GM18526 (cell line): ENCODE measurements around the gene DMPK.

Experiments used
- POLR2A ChIP-seq: IDR thresholded peaks from 3 replicates; pipeline ENCODE4 v1.6.1; 2011; ENCODE audit not compliant: insufficient read length; ENCODE audit errors: extremely low read depth

The DMPK gene

GRCh38 chr19:45819769-45820168 is 37.5 kb upstream of the DMPK start:
- TF ChIP-seq POLR2A = no peak

DNA sequence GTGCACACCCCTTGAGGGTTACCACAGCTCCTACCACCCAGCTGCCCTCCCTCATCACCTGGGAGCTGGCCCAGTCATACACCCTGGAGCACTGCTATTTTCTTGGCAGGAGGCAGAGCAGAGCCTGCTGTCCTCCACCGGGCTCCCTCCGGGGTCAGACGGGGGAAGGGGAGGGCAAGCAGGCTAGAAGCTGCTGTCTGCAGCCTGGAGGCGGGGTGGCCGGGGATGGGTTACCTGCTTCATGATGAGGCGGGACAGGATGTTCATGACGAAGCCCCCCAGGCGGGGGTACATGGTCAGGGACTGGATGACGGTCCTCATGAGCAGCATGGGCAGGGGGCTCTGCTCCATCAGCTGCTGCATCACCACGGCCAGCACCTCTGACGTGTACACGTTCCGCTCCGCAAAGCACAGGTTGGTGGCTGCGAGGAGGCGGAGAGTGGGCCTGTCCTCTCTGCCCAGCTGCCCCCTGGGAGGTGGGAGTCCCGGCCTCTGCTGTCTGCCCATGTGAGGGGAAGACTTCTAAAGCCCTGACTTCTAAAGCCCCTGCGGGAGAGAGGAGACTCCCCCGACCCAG is 35.5 kb upstream of the DMPK start:
- no peak for TF ChIP-seq POLR2A

DNA sequence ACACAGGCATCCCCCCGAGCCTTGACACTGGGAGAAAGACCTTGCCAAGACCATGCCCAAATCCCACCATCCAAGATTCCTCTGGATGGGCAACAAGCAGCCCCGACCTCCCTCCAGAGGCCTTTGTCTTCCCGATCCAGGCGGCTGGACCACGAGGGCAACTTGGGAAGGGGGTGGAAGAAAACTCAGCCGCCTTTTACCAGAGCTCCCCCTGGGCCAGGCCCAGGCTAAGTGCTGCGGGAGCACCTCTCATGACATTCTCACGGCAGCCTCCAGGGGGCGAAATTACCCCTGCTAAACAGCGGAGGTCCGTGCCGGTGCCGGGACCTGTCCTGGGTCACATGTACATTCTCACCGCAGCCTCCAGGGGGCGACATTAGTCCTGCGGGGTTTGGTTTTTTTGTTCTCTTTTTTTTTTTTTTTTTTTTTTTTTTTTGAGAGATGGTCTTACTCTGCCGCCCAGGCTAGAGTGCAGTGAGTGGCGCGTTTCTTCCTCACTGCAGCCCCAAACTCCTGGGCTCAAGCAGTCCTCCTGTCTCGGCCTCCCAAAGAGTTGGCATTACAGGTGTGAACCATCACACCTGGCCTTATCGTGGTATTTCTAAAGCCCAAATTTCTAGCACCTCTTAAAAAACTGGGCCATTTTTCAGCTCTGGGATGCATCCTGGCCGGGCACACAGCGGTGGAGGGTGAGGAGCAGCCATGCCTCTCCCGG is 34.9 kb upstream of the DMPK start:
- TF ChIP-seq POLR2A = no peak

DNA sequence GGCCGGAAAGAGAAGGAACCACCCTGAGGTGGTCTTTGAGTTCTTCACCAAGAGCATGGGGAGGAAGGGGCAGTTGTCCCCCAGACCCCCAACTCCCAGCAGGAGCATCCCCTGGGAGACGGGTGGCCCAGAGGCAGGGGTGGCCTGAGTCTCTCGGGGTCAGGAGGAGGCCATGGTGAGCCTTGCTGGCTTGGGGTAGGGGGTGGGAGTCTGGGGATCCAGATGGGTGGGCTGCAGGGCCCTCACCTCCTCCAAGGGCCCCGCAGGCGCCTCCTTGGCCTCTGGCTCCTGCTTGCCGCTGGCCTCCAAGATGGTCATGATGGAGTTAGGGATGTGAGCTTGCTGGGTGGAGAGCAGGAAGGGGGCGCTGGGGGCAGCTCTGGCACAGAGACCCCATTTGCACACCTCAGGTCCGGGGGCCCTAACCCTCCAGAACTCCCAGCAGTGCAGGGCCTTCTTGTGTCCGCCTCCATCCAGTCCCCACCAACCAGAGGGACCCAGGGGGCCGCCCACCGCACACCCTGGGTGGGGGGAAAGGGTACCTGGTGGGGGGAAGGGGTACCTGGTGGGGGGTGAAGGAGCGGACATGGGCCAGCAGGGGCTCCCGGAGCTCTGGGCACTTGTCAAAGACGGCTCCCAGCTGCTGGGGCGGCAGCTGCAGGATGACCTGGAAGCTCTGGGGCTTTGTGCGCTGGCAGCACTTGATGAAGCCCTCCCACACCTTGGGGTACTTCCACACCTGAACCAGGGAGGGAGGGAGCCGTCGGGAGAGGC is 34.1 kb upstream of the DMPK start:
- no peak for TF ChIP-seq POLR2A

DNA sequence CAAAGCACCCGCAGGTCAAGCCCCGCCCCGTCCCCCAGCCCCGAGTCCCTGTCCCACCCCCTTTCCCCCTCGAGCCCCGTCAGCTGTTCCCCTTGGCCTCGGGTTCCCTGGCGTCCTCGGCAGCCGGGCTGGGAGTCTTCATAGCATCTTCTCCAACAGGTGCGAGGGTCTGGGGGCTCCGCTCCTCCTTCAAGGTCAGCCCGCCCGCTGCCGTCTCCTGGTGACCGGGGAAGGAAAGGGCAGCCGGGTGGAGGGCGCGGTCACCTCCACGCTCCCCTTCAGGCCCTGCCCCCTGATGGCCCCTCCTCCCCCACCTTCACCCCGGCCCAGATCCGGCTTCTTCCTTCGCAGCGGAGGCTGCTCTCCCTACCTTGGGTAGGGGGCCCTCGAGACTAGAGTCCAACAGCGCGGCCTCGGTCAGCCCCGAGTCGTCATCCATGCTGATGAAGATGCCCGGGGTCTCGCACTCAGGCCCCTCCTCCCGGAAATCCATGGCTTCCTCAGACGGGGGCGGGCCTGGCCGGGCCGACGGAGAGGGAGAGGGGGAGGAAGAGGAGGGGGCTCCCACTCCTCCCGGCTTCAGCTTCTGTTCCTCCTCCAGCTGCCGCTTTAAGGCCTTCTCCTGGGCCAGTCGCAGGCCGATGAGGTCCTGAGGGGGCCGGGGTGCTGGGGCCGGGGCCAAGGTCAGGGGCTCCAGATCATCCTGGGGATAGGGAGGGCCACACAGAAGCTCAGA is 33.4 kb upstream of the DMPK start:
- TF ChIP-seq POLR2A = no peak

GRCh38 chr19:45814851-45815480 is 32.7 kb upstream of the DMPK start, which contains the start of gene RSPH6A:
TSS of gene RSPH6A (minus strand) at chr19:45815308. CDS start at chr19:45815176, 132 bp downstream.
- TF ChIP-seq POLR2A = no peak

GRCh38 chr19:45814166-45814780 is 32.0 kb upstream of the DMPK start:
- TF ChIP-seq POLR2A = no peak

- TF ChIP-seq POLR2A = no peak
Measured at GRCh38 chr19:45812297-45812696, 30.0 kb upstream of the DMPK start.

GRCh38 chr19:45809643-45810159 is 27.4 kb upstream of the DMPK start:
- TF ChIP-seq POLR2A = no peak

DNA sequence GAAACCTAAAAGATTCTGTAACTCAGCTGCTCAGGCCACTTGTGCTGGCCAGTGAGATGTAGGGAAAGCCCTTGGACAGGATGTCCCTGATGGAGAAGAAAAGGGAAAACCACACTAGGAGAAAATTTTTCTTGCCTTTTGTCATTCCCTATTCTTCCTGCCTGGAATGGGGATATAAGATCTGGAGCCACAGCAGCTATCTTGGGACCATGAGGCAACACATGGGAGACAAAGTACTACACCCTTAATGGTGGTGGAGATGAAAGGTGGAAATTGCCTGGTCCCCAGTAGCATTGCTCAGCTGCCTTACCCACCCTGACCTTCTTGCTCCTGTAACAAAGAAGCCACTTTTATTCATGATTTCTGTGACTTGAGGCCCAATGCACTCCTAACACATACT is 23.4 kb upstream of the DMPK start:
- TF ChIP-seq POLR2A = no peak

- TF ChIP-seq POLR2A = no peak
Measured at GRCh38 chr19:45804959-45805230, 22.6 kb upstream of the DMPK start.

- no peak for TF ChIP-seq POLR2A
Measured at GRCh38 chr19:45804140-45804958, 22.1 kb upstream of the DMPK start.

- no peak for TF ChIP-seq POLR2A
Measured at GRCh38 chr19:45801603-45802175, 19.4 kb upstream of the DMPK start.
